H1 (cell line): ENCODE data around the gene KCP.

Source experiments
- CBX5 ChIP-seq: fragments of 300-800, 300-1000 bp; sonication (generic); IDR thresholded peaks from 2 replicates; pipeline ENCODE4 v1.7.1; 2016; ENCODE audit warnings: antibody characterized with exemption, low read length, low read depth
- CEBPB ChIP-seq: IDR thresholded peaks from 2 replicates; pipeline ENCODE4 v1.6.1; 2012; ENCODE audit warnings: low read depth, low read length
- CTCF ChIP-seq, 3 experiments: IDR thresholded peaks; 1 replicate in 2 of 3; 2 replicates in 1 of 3; pipeline versions ENCODE4 v1.5.1 to v1.6.1; 2011; ENCODE audit warnings: low read length in 3 of 3, mild to moderate bottlenecking in 3 of 3, inconsistent platforms in 2 of 3, low read depth in 1 of 3, moderate library complexity in 1 of 3; ENCODE audit not compliant: insufficient read depth in 1 of 3; ENCODE audit errors: control extremely low read depth in 1 of 3
- E2F6 ChIP-seq: IDR thresholded peaks from 2 replicates; pipeline ENCODE4 v1.6.1; 2012; ENCODE audit warnings: inconsistent platforms
- EP300 ChIP-seq, 2 experiments: IDR thresholded peaks; 1 replicate in 1 of 2; 2 replicates in 1 of 2; pipeline ENCODE4 v1.6.1; 2011 to 2012; ENCODE audit warnings: low read depth in 2 of 2, low read length in 2 of 2, mild to moderate bottlenecking in 2 of 2, borderline replicate concordance in 1 of 2, inconsistent platforms in 1 of 2, moderate library complexity in 1 of 2
- EZH2 ChIP-seq: fragments of 200-600 bp; sonication (generic); IDR thresholded peaks from 2 replicates; pipeline ENCODE4 v1.7.1; 2012; ENCODE audit warnings: low read depth, mild to moderate bottlenecking, moderate library complexity, low read length, inconsistent platforms; ENCODE audit not compliant: severe bottlenecking
- GABPA ChIP-seq: IDR thresholded peaks from 2 replicates; pipeline ENCODE4 v1.6.1; 2011; ENCODE audit warnings: mild to moderate bottlenecking, low read length, moderate library complexity, borderline replicate concordance; ENCODE audit not compliant: insufficient read depth
- KDM5A ChIP-seq: fragments of 200-600 bp; IDR thresholded peaks from 2 replicates; pipeline ENCODE4 v1.7.1; 2012; ENCODE audit warnings: mild to moderate bottlenecking, low read length, inconsistent platforms, mixed read lengths
- MAX ChIP-seq: IDR thresholded peaks from 2 replicates; pipeline ENCODE4 v1.6.1; 2012; ENCODE audit warnings: inconsistent platforms
- POLR2AphosphoS5 ChIP-seq: IDR thresholded peaks from 2 replicates; pipeline ENCODE4 v1.6.1; 2011; ENCODE audit warnings: low read depth, low read length
- RAD21 ChIP-seq, 2 experiments: IDR thresholded peaks in 1 of 2; conservative IDR thresholded peaks in 1 of 2; 2 replicates each; pipeline ENCODE4 v1.6.1; 2011; ENCODE audit warnings: low read depth in 2 of 2, low read length in 2 of 2, improper control_type of control experiment in 1 of 2, inconsistent platforms in 1 of 2, mild to moderate bottlenecking in 1 of 2, moderate library complexity in 1 of 2
- RFX5 ChIP-seq: IDR thresholded peaks from 2 replicates; pipeline ENCODE4 v1.6.1; 2011; ENCODE audit warnings: low read depth, low read length, improper control_type of control experiment, borderline replicate concordance
- SRF ChIP-seq: IDR thresholded peaks from 2 replicates; pipeline ENCODE4 v1.6.1; 2011; ENCODE audit warnings: mild to moderate bottlenecking, low read depth, low read length, moderate library complexity
- TEAD4 ChIP-seq: IDR thresholded peaks from 2 replicates; pipeline ENCODE4 v1.6.1; 2012; ENCODE audit warnings: low read depth, low read length, inconsistent platforms, mixed read lengths

- TF ChIP-seq CBX5 (no peak), MAX (no peak), GABPA (no peak), E2F6 (no peak), CTCF (IDR thresholded peaks at IDR 0.05; ENCODE audit: control extremely low read depth in 1 of 3, insufficient read depth in 1 of 3, low read depth in 1 of 3, low read length in 3 of 3) (no peak), TEAD4 (no peak), KDM5A (no peak), RFX5 (no peak), POLR2AphosphoS5 (no peak), EP300 (IDR thresholded peaks at IDR 0.05; ENCODE audit: borderline replicate concordance in 1 of 2, low read depth in 2 of 2, low read length in 2 of 2) (no peak), EZH2 (no peak), CEBPB (no peak), RAD21 (IDR thresholded peaks at IDR 0.05 in 1 of 2, conservative IDR thresholded peaks at IDR 0.05 in 1 of 2; ENCODE audit: low read depth in 2 of 2, low read length in 2 of 2) (no peak), SRF (no peak)
Observed at GRCh38 chr7:128941946-128942526, 31.5 kb upstream of the KCP start.
